Astrocyte (in vitro differentiated cells and primary cell): Measurements from ENCODE around the gene PALM2AKAP2. TPM values are rescaled to one million over a fixed set of nuclear protein-coding genes. Genes with fewer than 3 reads are reported as not detected.

Source experiments
- DNase-seq: peaks from one replicate; pipeline ENCODE4 v3.0.0-alpha.2; 2010; ENCODE audit warnings: low read depth
- FAIRE-seq: peaks from 2 replicates; lab custom pipeline; 2011; peaks lifted over from hg19 to GRCh38; lab: Jason Lieb, UNC
- H2AFZ ChIP-seq: 2 replicates; pipeline ENCODE4 v1.6.0; 2012; ENCODE audit warnings: low read depth, low read length, inconsistent platforms
- H3K27ac ChIP-seq: 2 replicates; pipeline ENCODE4 v1.5.1; 2011; ENCODE audit warnings: low read depth, low read length, inconsistent platforms
- H3K27me3 ChIP-seq: 2 replicates; pipeline ENCODE4 v1.6.0; 2011; ENCODE audit warnings: low read length, inconsistent platforms; ENCODE audit not compliant: insufficient read depth
- H3K36me3 ChIP-seq: 2 replicates; pipeline ENCODE4 v1.5.1; 2011; ENCODE audit warnings: low read length, inconsistent platforms; ENCODE audit not compliant: insufficient read depth
- H3K4me1 ChIP-seq: 2 replicates; pipeline ENCODE4 v1.5.1; 2011; ENCODE audit warnings: low read length, inconsistent platforms; ENCODE audit not compliant: insufficient read depth
- H3K4me2 ChIP-seq: 2 replicates; pipeline ENCODE4 v1.6.0; 2012; ENCODE audit warnings: low read length, inconsistent platforms
- H3K4me3 ChIP-seq: 2 replicates; pipeline ENCODE4 v1.5.1; 2011; ENCODE audit warnings: low read depth, mild to moderate bottlenecking, low read length, inconsistent platforms; ENCODE audit not compliant: insufficient read depth
- H3K79me2 ChIP-seq: 2 replicates; pipeline ENCODE4 v1.6.0; 2012; ENCODE audit warnings: mild to moderate bottlenecking, low read length, inconsistent platforms; ENCODE audit not compliant: insufficient read depth
- H3K9ac ChIP-seq: 2 replicates; pipeline ENCODE4 v1.6.0; 2012; ENCODE audit warnings: mild to moderate bottlenecking, low read length, inconsistent platforms
- H3K9me3 ChIP-seq: 2 replicates; pipeline ENCODE4 v1.5.1; 2012; ENCODE audit warnings: low read depth, mild to moderate bottlenecking, low read length, inconsistent platforms; ENCODE audit not compliant: insufficient read depth
- H4K20me1 ChIP-seq: 2 replicates; pipeline ENCODE4 v1.6.0; 2012; ENCODE audit warnings: low read length, inconsistent platforms; ENCODE audit not compliant: insufficient read depth
- H3K27ac Mint-ChIP-seq: one replicate; pipeline ENCODE4 v1.8.0; 2021; ENCODE audit warnings: mild to moderate bottlenecking, mixed read lengths; ENCODE audit not compliant: unreplicated experiment
- H3K27me3 Mint-ChIP-seq: one replicate; pipeline ENCODE4 v1.8.0; 2021; ENCODE audit warnings: low read depth, mixed read lengths; ENCODE audit not compliant: unreplicated experiment
- H3K36me3 Mint-ChIP-seq: one replicate; pipeline ENCODE4 v1.8.0; 2021; ENCODE audit warnings: low read depth, mixed read lengths; ENCODE audit not compliant: unreplicated experiment
- H3K4me1 Mint-ChIP-seq: one replicate; pipeline ENCODE4 v1.8.0; 2021; ENCODE audit warnings: low read depth, mixed read lengths; ENCODE audit not compliant: unreplicated experiment
- H3K4me3 Mint-ChIP-seq: one replicate; pipeline ENCODE4 v1.8.0; 2021; ENCODE audit warnings: mild to moderate bottlenecking, moderate library complexity, mixed read lengths; ENCODE audit not compliant: unreplicated experiment
- H3K9me3 Mint-ChIP-seq: one replicate; pipeline ENCODE4 v1.8.0; 2021; ENCODE audit warnings: mild to moderate bottlenecking, mixed read lengths; ENCODE audit not compliant: unreplicated experiment
- CTCF ChIP-seq: IDR thresholded peaks from 2 replicates; pipeline ENCODE4 v1.5.1; 2011; ENCODE audit warnings: low read depth, mild to moderate bottlenecking, inconsistent platforms, low read length, moderate library complexity; ENCODE audit not compliant: insufficient read depth
- EZH2 ChIP-seq: IDR thresholded peaks from 2 replicates; pipeline ENCODE4 v1.6.1; 2012; ENCODE audit warnings: mild to moderate bottlenecking, low read length, inconsistent platforms; ENCODE audit not compliant: insufficient read depth
- total RNA-seq: library from RNA; stranded (reverse); gene quantifications from 2 replicates; pipeline ENCODE4 v1.2.1, GENCODE V29; 2021

The PALM2AKAP2 gene
- total RNA-seq, 1 donor from 2014 or later: 58.1 TPM

GRCh38 chr9:109776391-109776790 is 3.6 kb upstream of the PALM2AKAP2 start:
- no peak overlapping the region for H3K27ac Mint-ChIP-seq
- FAIRE-seq: no peak
- H3K9ac ChIP-seq: no peak overlapping the region

GRCh38 chr9:109780453-109781033 is 545 bp downstream of the PALM2AKAP2 start:
- no peak for TF ChIP-seq EZH2
- TF ChIP-seq CTCF: no peak
- Histone ChIP-seq H3K4me1 (peaks cover 11% of the 10 kb centered on the region), H3K36me3 (peaks cover 4% of the 10 kb centered on the region), H3K27ac (peak overlapping the region; percentile 64), H3K9me3 (no peaks in the 10 kb centered on the region), H3K4me3 (peak overlapping the region; percentile 88), H2AFZ (peak overlapping the region; percentile 79), H4K20me1 (peaks cover 33% of the 10 kb centered on the region), H3K79me2 (peaks cover 54% of the 10 kb centered on the region), H3K9ac (peak overlapping the region; percentile 92), H3K4me2 (peak overlapping the region; percentile 91), H3K27me3 (no peaks in the 10 kb centered on the region)
- Mint-ChIP-seq H3K4me1 (peaks cover 7% of the 10 kb centered on the region), H3K27ac (peak overlapping the region; percentile 79), H3K36me3 (no peaks in the 10 kb centered on the region), H3K27me3 (peaks cover 2% of the 10 kb centered on the region), H3K9me3 (peaks cover 2% of the 10 kb centered on the region), H3K4me3 (peak overlapping the region; percentile 94)
- DNase-seq (peak; percentile 26), FAIRE-seq (no peak)

More at GRCh38 chr9:109776391-109776790, 3.6 kb upstream of the PALM2AKAP2 start:
- Histone ChIP-seq H2AFZ (no peak overlapping the region), H3K79me2 (peaks cover 12% of the 10 kb centered on the region), H3K9me3 (no peaks in the 10 kb centered on the region), H3K4me3 (no peak overlapping the region), H3K27ac (no peak overlapping the region), H3K4me1 (peaks cover 9% of the 10 kb centered on the region), H3K4me2 (no peak overlapping the region), H3K36me3 (no peaks in the 10 kb centered on the region), H3K27me3 (no peaks in the 10 kb centered on the region), H4K20me1 (peaks cover under 1% of the 10 kb centered on the region)
- Mint-ChIP-seq H3K4me3 (no peak overlapping the region), H3K27me3 (peaks cover 2% of the 10 kb centered on the region), H3K36me3 (no peaks in the 10 kb centered on the region), H3K4me1 (peaks cover 21% of the 10 kb centered on the region), H3K9me3 (peaks cover 2% of the 10 kb centered on the region)
- no peak for TF ChIP-seq CTCF
- no peak for TF ChIP-seq EZH2
- no peak for DNase-seq

GRCh38 chr9:109781086-109781485 is 1.1 kb downstream of the PALM2AKAP2 start:
- peaks cover 2% of the 10 kb centered on the region for H3K36me3 Mint-ChIP-seq
- peak overlapping the region; percentile 79 for H2AFZ ChIP-seq
- FAIRE-seq (no peak), DNase-seq (no peak)
- H3K27ac Mint-ChIP-seq: peak overlapping the region; percentile 79
- peaks cover 11% of the 10 kb centered on the region for H3K4me1 ChIP-seq
- H3K79me2 ChIP-seq: peaks cover 59% of the 10 kb centered on the region
- peak overlapping the region; percentile 92 for H3K9ac ChIP-seq
- H3K27me3 Mint-ChIP-seq: peaks cover 2% of the 10 kb centered on the region
- H3K4me1 Mint-ChIP-seq: peaks cover 7% of the 10 kb centered on the region
- TF ChIP-seq CTCF: no peak
- no peak for TF ChIP-seq EZH2
- peak overlapping the region; percentile 64 for H3K27ac ChIP-seq
- H3K4me3 Mint-ChIP-seq: peak overlapping the region; percentile 94
- peak overlapping the region; percentile 91 for H3K4me2 ChIP-seq
- H3K36me3 ChIP-seq: peaks cover 4% of the 10 kb centered on the region
- H3K27me3 ChIP-seq: no peaks in the 10 kb centered on the region
- peaks cover 2% of the 10 kb centered on the region for H3K9me3 Mint-ChIP-seq
- peaks cover 38% of the 10 kb centered on the region for H4K20me1 ChIP-seq
- H3K9me3 ChIP-seq: no peaks in the 10 kb centered on the region
- H3K4me3 ChIP-seq: peak overlapping the region; percentile 88
